Neuron (in vitro differentiated cells): Measurements from ENCODE around the gene ABHD17B.

Source experiments
- H2AFZ ChIP-seq: one replicate; pipeline ENCODE4 v1.6.1; 2013; ENCODE audit warnings: low read depth, mild to moderate bottlenecking, inconsistent platforms, low read length, moderate library complexity
- H3K27me3 ChIP-seq: one replicate; pipeline ENCODE4 v1.6.1; 2013; ENCODE audit warnings: low read length; ENCODE audit not compliant: insufficient read depth
- H3K36me3 ChIP-seq: one replicate; pipeline ENCODE4 v1.6.1; 2013; ENCODE audit warnings: low read length; ENCODE audit not compliant: insufficient read depth
- H3K4me1 ChIP-seq: one replicate; pipeline ENCODE4 v1.6.1; 2013; ENCODE audit warnings: low read length; ENCODE audit not compliant: insufficient read depth
- H3K4me3 ChIP-seq: 2 replicates; pipeline ENCODE4 v1.5.1; 2013; ENCODE audit warnings: mild to moderate bottlenecking, low read length, moderate library complexity
- H3K9me3 ChIP-seq: one replicate; pipeline ENCODE4 v1.6.1; 2013; ENCODE audit warnings: low read length

ABHD17B gene

DNA sequence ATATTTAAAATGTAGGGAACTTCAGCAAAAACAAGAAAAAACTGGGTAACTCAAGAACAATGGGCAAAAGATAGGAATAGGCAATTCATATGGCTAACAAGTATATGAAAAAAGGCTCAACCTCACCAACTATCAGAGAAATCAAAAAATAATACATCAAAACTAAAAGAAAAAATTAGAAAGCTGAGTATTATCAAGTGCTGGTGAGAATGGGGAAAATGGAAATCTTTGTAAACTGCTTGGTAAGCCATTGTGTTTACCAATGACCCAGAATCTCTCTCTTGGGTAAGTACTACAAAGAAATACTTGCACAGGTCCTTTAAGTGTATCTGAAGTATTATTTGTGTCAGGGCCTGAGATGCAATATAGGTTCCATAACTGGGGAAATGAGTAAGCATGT is 27.0 kb downstream of the ABHD17B start:
- H3K27me3 ChIP-seq: no peaks in the 10 kb centered on the region
- no peak overlapping the region for H2AFZ ChIP-seq
- H3K9me3 ChIP-seq: peaks cover 11% of the 10 kb centered on the region
- H3K4me3 ChIP-seq: no peak overlapping the region
- peaks cover 5% of the 10 kb centered on the region for H3K36me3 ChIP-seq
- H3K4me1 ChIP-seq: no peaks in the 10 kb centered on the region

DNA sequence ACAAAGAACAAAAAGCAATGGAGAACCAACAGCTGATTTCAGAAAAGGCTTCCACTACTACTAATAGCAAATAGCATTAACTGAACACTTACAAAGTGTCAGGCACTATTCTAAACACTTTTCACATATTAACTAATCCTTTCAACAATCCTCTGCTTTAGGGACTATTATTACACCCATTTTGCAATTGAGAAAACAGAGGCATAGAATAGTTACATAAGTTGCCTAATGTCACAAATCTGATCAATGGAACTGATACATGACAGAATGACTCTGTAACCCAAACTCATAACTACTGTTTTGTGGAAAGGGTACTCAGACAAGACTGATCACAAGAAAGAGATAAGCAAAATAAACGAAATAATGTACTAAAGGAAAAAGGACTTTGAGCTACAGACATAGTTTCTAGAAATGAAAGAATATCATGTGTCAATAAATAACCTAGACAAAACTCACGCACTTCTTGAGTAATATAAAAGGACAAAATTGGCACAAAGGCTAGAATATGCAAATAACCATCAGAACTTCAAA is 31.3 kb downstream of the ABHD17B start:
- H2AFZ ChIP-seq: no peak overlapping the region
- no peak overlapping the region for H3K4me3 ChIP-seq
- no peaks in the 10 kb centered on the region for H3K27me3 ChIP-seq
- no peaks in the 10 kb centered on the region for H3K4me1 ChIP-seq
- H3K36me3 ChIP-seq: peaks cover 8% of the 10 kb centered on the region
- H3K9me3 ChIP-seq: peaks cover 17% of the 10 kb centered on the region

DNA sequence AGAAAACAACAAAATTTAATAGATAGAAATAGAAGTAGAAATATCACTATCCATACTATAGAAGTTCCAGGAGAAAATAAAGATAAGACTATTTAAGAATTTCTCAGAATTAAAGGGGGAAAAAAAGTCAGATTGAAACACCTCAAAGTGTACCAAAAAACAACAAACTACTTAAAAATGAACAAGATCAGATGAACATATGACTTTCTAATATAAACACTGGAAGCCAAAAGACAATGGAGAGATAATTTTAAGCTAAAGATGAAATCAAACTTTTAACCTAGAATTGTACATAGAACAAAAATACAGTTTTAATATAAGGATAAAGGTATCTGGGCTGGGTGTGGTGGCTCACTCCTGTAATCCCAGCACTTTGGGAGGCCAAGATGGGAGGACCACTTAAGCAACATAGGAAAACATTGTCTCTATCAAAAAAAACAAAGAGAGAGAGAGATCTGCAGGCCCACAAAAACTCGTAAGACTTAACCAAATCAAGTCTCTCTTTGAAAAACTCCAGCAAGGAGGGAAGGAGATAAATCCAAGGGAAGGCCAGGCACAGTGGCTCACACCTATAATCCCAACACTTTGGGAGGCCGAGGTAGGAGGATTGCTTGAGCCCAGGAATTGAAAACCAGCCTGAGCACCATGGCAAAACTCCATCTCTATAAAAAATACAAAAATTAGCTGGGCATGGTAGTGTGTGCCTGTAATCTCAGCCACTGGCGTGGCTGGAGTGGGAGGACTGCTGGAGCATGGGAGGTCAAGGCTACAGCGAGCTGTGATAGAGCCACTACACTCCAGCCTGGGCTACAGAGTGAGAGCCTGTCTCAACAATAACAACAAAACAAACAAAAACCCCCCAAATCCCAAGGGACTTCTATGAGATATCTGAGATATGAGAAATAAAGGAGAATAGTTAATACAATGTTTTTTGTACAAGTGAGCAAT is 32.4 kb downstream of the ABHD17B start:
- peaks cover 17% of the 10 kb centered on the region for H3K9me3 ChIP-seq

DNA sequence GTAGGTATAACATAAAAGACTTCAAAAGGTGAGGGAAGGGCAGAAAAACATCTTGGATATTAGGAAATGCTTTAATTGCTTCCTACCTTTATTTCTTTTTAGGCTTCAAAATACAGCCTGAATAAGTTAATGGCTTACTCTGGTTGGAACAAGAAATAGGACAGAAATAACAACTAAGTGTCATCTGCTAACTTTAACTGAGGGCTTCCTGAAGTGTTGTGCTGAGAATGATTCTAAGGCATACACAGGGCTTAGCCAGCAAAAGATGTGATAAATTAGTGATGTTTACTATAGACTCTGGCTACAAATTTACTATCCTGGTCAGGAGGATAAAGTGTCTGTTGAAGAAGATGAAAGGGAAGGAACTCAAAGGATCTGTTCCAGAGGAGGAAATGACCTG is 34.2 kb downstream of the ABHD17B start:
- Histone ChIP-seq H3K4me1 (no peaks in the 10 kb centered on the region), H3K27me3 (no peaks in the 10 kb centered on the region), H3K36me3 (peaks cover 22% of the 10 kb centered on the region), H2AFZ (no peak overlapping the region), H3K4me3 (no peak overlapping the region), H3K9me3 (peaks cover 9% of the 10 kb centered on the region)

More for the DNA sequence above, 32.4 kb downstream of the ABHD17B start:
- Histone ChIP-seq H3K27me3 (no peaks in the 10 kb centered on the region), H3K4me1 (no peaks in the 10 kb centered on the region), H2AFZ (no peak overlapping the region), H3K36me3 (peaks cover 18% of the 10 kb centered on the region), H3K4me3 (no peak overlapping the region)

DNA sequence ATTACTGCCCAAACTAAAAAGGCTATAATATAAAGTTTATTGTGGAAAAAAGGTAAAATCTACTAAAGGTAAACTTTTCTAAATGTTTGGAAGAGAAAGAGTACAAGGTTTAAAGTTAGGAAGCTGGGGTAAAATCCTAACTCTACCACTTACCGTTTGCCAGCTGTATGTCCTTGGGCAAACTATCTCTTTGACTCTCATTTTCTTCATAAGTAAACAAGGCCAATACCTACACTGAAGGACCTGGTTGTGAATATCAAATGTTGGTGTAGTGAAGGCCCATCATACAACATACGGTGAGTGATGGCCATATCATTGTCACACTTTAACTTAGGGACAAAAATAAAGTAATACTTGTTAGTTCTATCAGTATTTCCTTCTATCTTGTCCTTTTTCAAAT is 34.9 kb downstream of the ABHD17B start:
- Histone ChIP-seq H3K36me3 (peaks cover 29% of the 10 kb centered on the region), H3K4me3 (no peak overlapping the region), H3K4me1 (no peaks in the 10 kb centered on the region), H2AFZ (no peak overlapping the region), H3K9me3 (peaks cover 8% of the 10 kb centered on the region), H3K27me3 (no peaks in the 10 kb centered on the region)

DNA sequence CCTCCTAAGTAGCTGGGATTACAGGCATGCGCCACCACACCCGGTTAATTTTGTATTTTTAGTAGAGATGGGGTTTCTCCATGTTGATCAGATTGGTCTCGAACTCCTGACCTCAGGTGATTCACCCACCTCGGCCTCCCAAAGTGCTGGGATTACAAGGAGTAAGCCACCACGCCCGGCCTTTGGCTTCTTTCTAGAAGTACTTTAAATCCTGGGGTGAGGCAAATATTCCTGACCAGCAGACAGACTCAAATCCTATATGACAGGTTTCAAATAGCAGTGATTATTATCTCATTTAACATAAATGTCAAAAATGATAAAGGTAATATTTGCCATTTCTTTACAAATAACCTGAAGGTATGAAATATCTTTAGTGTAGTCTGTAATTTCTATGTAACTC is 35.6 kb downstream of the ABHD17B start:
- H3K36me3 ChIP-seq: peaks cover 36% of the 10 kb centered on the region
- peaks cover 7% of the 10 kb centered on the region for H3K9me3 ChIP-seq
- no peak overlapping the region for H2AFZ ChIP-seq
- no peaks in the 10 kb centered on the region for H3K27me3 ChIP-seq
- H3K4me1 ChIP-seq: no peaks in the 10 kb centered on the region
- H3K4me3 ChIP-seq: no peak overlapping the region

DNA sequence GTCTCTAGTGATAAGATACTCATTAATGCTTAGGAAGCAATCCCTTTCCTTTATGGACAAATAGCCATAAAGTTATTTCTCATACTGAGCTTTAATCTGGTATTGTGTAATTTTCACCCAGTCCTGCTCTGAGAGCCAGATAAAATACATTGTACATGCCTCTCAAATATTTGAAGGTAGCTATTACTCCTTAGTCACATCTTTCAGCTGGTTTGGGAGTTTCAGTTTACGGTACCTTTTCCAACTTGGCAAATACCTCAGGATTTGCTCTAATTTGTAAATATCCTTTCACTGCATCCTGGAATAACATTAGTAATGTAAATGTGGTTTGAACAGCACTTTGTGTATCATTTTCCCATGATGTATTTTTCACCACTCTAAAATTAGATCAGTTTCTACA is 47.4 kb downstream of the ABHD17B start:
- H3K27me3 ChIP-seq: no peaks in the 10 kb centered on the region
- H3K4me3 ChIP-seq: no peak overlapping the region
- H3K9me3 ChIP-seq: peaks cover 5% of the 10 kb centered on the region
- H2AFZ ChIP-seq: no peak overlapping the region
- peaks cover 28% of the 10 kb centered on the region for H3K36me3 ChIP-seq
- H3K4me1 ChIP-seq: peaks cover 15% of the 10 kb centered on the region

DNA sequence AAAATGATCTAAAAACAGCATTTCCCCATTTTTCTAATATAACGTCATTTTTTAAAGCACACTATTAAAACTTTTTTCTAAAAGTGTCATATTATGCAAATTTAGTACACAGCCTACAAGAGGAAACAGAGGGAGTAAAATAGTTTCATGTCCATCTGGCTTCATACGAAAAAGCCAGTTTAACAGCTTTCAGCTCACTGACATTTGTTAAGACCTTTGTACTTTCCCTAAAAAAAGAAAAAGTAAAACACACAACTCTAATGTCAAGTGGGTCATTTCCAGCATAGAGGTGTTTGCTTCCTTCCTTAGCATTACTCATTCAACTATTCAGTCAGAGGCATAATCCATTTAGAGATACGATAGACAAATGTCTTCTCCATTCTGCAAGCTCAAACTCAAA is 49.4 kb downstream of the ABHD17B start:
- Histone ChIP-seq H3K9me3 (peaks cover 6% of the 10 kb centered on the region), H3K27me3 (no peaks in the 10 kb centered on the region), H2AFZ (no peak overlapping the region), H3K4me1 (peaks cover 9% of the 10 kb centered on the region), H3K36me3 (peaks cover 26% of the 10 kb centered on the region), H3K4me3 (no peak overlapping the region)

DNA sequence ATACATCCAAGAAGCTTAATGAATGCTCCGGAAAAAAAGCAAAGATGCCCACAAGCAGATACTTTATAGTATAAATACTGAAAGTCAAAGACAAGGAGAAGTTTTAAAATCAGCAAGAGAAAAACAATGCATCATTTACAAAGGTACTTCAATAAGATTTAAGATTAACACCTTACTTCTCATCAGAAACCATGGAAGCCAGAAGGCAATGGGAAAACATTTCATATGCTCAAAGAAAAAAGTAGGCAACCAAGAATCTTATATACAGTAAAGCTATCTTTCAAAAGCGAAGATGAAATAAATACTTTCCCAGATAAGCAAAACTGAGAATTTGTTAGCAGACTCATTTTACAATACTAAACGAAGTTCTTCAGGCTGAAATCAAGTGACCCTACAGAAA is 51.1 kb downstream of the ABHD17B start:
- Histone ChIP-seq H3K4me1 (peaks cover 5% of the 10 kb centered on the region), H3K9me3 (peaks cover 6% of the 10 kb centered on the region), H3K4me3 (no peak overlapping the region), H3K27me3 (no peaks in the 10 kb centered on the region), H3K36me3 (peaks cover 15% of the 10 kb centered on the region), H2AFZ (no peak overlapping the region)

DNA sequence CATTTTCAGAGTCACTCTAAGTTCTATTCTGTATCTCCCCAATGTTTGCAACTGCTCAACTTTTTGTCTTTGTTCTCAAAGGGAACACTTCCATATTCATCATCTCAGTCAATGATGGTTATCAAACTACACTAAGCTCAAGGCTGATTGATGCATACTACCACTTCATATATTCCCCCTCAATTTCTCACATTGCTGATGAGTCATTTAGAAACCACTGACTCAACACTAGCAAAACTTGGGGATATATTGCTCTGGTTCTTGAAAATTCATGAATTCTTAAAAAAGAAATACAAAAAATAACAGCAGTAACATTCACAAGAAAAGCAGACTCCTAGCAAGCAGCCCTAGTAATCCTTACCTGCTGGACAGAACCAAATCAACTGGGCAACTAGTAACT is 52.2 kb downstream of the ABHD17B start:
- peaks cover 5% of the 10 kb centered on the region for H3K4me1 ChIP-seq
- peaks cover 6% of the 10 kb centered on the region for H3K36me3 ChIP-seq
- no peaks in the 10 kb centered on the region for H3K27me3 ChIP-seq
- H3K4me3 ChIP-seq: no peak overlapping the region
- peaks cover 6% of the 10 kb centered on the region for H3K9me3 ChIP-seq
- H2AFZ ChIP-seq: no peak overlapping the region

DNA sequence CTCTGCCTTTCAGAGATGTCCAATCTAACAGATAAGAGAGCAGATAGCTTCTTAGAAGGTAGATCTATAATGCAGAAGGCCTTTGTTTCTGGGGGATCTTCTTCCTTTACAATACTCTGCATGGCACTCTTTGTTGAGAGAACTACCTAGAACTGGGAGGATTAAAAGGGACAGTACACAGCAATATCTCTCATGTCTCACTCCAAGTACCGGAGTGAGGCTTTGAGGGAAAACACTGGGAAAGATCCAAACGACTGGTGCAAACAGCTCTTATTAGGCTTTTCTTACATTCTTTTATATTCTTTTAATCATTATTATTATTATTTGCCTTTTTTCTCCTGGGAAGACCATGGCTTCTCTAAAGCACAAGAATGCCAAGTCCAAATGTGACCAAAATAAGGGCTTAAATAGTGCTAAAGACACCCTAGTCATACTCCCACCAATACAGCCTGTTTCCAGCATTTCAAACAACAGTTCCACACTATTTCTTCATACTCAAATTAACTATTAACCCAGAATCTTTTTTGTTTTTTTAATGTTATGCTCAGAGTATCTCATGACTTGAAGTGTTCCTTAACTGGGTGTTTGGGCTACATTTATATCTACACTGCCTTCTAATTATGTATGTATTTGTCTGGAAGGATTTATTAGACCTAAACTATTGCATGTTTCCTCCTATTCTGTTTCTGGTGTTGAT is 52.7 kb downstream of the ABHD17B start:
- H3K9me3 ChIP-seq: peaks cover 6% of the 10 kb centered on the region
- no peaks in the 10 kb centered on the region for H3K27me3 ChIP-seq
- H3K4me1 ChIP-seq: peaks cover 5% of the 10 kb centered on the region
- no peak overlapping the region for H3K4me3 ChIP-seq
- peaks cover 2% of the 10 kb centered on the region for H3K36me3 ChIP-seq
- no peak overlapping the region for H2AFZ ChIP-seq

DNA sequence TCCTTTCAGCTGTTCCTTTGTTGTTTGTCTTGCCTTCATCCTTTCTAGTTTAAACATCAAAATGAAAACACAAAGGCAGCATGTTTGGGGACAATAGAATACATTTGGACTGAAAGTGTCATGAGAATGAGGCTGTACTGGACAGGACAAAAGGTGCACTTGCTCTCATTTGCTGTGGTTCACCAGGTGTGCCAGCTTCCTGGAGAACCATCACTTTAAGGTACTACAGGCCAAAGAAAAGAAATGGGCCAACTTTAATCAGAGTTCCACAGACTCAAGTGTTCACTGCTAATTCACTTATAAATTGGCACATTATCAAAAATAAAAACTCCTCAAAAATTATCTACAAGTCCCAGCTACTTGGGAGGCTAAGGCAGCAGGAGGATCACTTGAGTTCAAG is 53.8 kb downstream of the ABHD17B start:
- H3K4me1 ChIP-seq: peaks cover 5% of the 10 kb centered on the region
- no peaks in the 10 kb centered on the region for H3K27me3 ChIP-seq
- no peaks in the 10 kb centered on the region for H3K36me3 ChIP-seq
- H3K9me3 ChIP-seq: peaks cover 6% of the 10 kb centered on the region
- no peak overlapping the region for H2AFZ ChIP-seq
- H3K4me3 ChIP-seq: no peak overlapping the region

DNA sequence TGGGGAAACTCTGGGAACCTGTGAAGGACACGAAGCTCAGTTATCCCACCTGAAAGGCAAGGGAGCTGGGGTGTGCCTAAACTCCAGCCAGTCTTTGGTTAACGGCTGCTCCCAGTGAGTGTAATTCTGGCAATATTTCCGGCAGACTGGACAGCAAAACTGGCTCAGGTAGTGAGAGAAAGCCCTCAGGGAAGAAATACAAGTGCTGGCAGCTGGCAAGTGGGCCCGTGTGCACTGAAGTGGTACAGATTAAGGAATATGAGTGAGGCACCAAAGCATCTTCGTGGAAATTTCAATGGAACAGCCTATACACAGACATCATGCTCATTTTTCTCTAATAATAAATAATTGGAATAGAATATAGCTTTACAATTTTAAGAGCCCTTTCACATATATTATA is 56.2 kb downstream of the ABHD17B start:
- Histone ChIP-seq H3K27me3 (no peaks in the 10 kb centered on the region), H2AFZ (no peak overlapping the region), H3K36me3 (no peaks in the 10 kb centered on the region), H3K9me3 (peaks cover 2% of the 10 kb centered on the region), H3K4me3 (no peak overlapping the region), H3K4me1 (peaks cover 5% of the 10 kb centered on the region)
